K562 (cell line): Measurements from ENCODE around the gene PRKAR1B. TPM values are rescaled to one million over a fixed set of nuclear protein-coding genes. Genes with fewer than 3 reads are reported as not detected.

Source experiments
- ATAC-seq: fragments of 200-7000 bp; cut with Tn5 transposase; 3 replicates; pipeline ENCODE4 v1.9.1; 2020; ENCODE audit warnings: moderate library complexity
- BruUV-seq: library from RNA; stranded (reverse); fragments of 400-500 nt; replicated peaks from 2 replicates; lab custom pipeline; 2021; lab: Mats Ljungman, UMichigan
- CTCF ChIA-PET: fragments of 300-600 bp; formaldehyde crosslinking; extraction: SDS; loops from one replicate; lab custom pipeline; 2021; ENCODE audit warnings: low intra/inter-chr PET ratio; lab: Yijun Ruan, JAX
- POLR2A ChIA-PET: fragments of 300-600, 350-650 bp; sonication (Branson Sonifier 250); formaldehyde crosslinking; extraction: SDS; loops from one replicate; lab custom pipeline; 2021; ENCODE audit warnings: antibody characterized with exemption, inconsistent platforms; lab: Yijun Ruan, JAX
- DNase-seq, 4 experiments: peaks; one replicate each; pipeline versions ENCODE4 v3.0.0 to v3.0.0-alpha.2; 2011 to 2018; ENCODE audit warnings: low spot score in 3 of 4, mixed read lengths in 3 of 4; ENCODE audit errors: extremely low read depth in 1 of 4
- FAIRE-seq: peaks from 2 replicates; lab custom pipeline; 2011; peaks lifted over from hg19 to GRCh38; lab: Jason Lieb, UNC
- H2AFZ ChIP-seq: 2 replicates; pipeline ENCODE4 v1.6.0; 2011; ENCODE audit warnings: low read depth, low read length, control low read depth, inconsistent platforms
- H3K27ac ChIP-seq: fragments of 200-600 bp; 3 replicates; pipeline ENCODE4 v1.8.0; 2011; ENCODE audit warnings: low read depth, mild to moderate bottlenecking, control low read depth, inconsistent platforms, low read length, moderate library complexity, mixed read lengths; ENCODE audit errors: extremely low read depth
- H3K27me3 ChIP-seq, 2 experiments: fragments of 300-600 bp in 1 of 2; 2 replicates in 1 of 2; 3 replicates in 1 of 2; pipeline versions ENCODE4 v1.6.0 to v1.8.0; 2011; ENCODE audit warnings: inconsistent platforms in 2 of 2, low read length in 2 of 2, mild to moderate bottlenecking in 1 of 2, mixed read lengths in 1 of 2, moderate library complexity in 1 of 2; ENCODE audit not compliant: control insufficient read depth in 2 of 2, insufficient read depth in 2 of 2
- H3K36me3 ChIP-seq: fragments of 300-600 bp; 3 replicates; pipeline ENCODE4 v1.8.0; 2011; ENCODE audit warnings: mild to moderate bottlenecking, low read length, inconsistent platforms; ENCODE audit not compliant: control insufficient read depth, insufficient read depth
- H3K4me1 ChIP-seq, 2 experiments: fragments of 200-600 bp in 1 of 2; replicated peaks in 1 of 2; 2 replicates in 1 of 2; 3 replicates in 1 of 2; pipeline versions ENCODE4 v1.5.1 to v1.8.0; 2011; ENCODE audit warnings: inconsistent platforms in 2 of 2, low read length in 2 of 2, mild to moderate bottlenecking in 1 of 2, mixed read lengths in 1 of 2, moderate library complexity in 1 of 2; ENCODE audit not compliant: control insufficient read depth in 2 of 2, insufficient read depth in 2 of 2
- H3K4me2 ChIP-seq: 2 replicates; pipeline ENCODE4 v1.6.1; 2011; ENCODE audit warnings: low read length, control low read depth, inconsistent platforms, mixed read lengths; ENCODE audit not compliant: insufficient read depth
- H3K4me3 ChIP-seq: fragments of 200-600 bp; sonication (generic), shearing (Covaris generic); 2 replicates; pipeline ENCODE4 v1.5.1; 2016; ENCODE audit warnings: control low read depth, inconsistent platforms
- H3K79me2 ChIP-seq: fragments of 200-600 bp; 3 replicates; pipeline ENCODE4 v1.8.0; 2011; ENCODE audit warnings: low read length, inconsistent platforms; ENCODE audit not compliant: control insufficient read depth, insufficient read depth
- H3K9ac ChIP-seq, 2 experiments: 2 replicates each; pipeline versions ENCODE4 v1.6.0 to v1.6.1; 2011; ENCODE audit warnings: low read depth in 2 of 2, low read length in 2 of 2, control low read depth in 1 of 2, inconsistent platforms in 1 of 2, mild to moderate bottlenecking in 1 of 2, mixed read lengths in 1 of 2; ENCODE audit not compliant: insufficient read depth in 1 of 2
- H3K9me1 ChIP-seq: one replicate; pipeline ENCODE4 v1.6.0; 2011; ENCODE audit warnings: inconsistent platforms, mild to moderate bottlenecking, low read length, moderate library complexity; ENCODE audit not compliant: control insufficient read depth, insufficient read depth
- H3K9me3 ChIP-seq: replicated peaks from 2 replicates; pipeline ENCODE4 v1.5.1; 2011; ENCODE audit warnings: low read depth, low read length, inconsistent platforms; ENCODE audit not compliant: control insufficient read depth, insufficient read depth
- H4K20me1 ChIP-seq: replicated peaks from 2 replicates; pipeline ENCODE4 v1.6.1; 2011; ENCODE audit warnings: low read length, inconsistent platforms, mixed read lengths; ENCODE audit not compliant: control insufficient read depth, insufficient read depth
- ADNP ChIP-seq: fragments of 200-800 bp; sonication (Bioruptor generic); IDR thresholded peaks from 2 replicates; pipeline ENCODE4 v1.6.1; 2016; ENCODE audit warnings: missing genetic modification characterization, missing compliant biosample characterization
- BCOR ChIP-seq: fragments of 450-650 bp; IDR thresholded peaks from 2 replicates; pipeline ENCODE4 v1.6.1; 2016
- FOSL1 ChIP-seq: fragments of 200-800 bp; sonication (Bioruptor generic); conservative IDR thresholded peaks from 2 replicates; pipeline ENCODE4 v1.6.1; 2016; ENCODE audit warnings: missing genetic modification characterization, missing compliant biosample characterization
- KDM1A ChIP-seq, 2 experiments: fragments of 450-650 bp; IDR thresholded peaks; 2 replicates each; pipeline ENCODE4 v1.6.1; 2016; ENCODE audit warnings: mild to moderate bottlenecking in 2 of 2
- RBM25 ChIP-seq: fragments of 200-400 bp; formaldehyde crosslinking; IDR thresholded peaks from 2 replicates; pipeline ENCODE4 v1.6.1; 2018; ENCODE audit warnings: low read length, low read depth, moderate library complexity; ENCODE audit not compliant: severe bottlenecking
- ZNF134 ChIP-seq: fragments of 250-450 bp; sonication (Bioruptor Pico); conservative IDR thresholded peaks from 2 replicates; pipeline ENCODE4 v1.4.0; 2020
- ZNF24 ChIP-seq: fragments of 450-650 bp; IDR thresholded peaks from 2 replicates; pipeline ENCODE4 v1.6.1; 2016
- ZNF551 ChIP-seq: fragments of 250-450 bp; sonication (Bioruptor Pico); IDR thresholded peaks from 2 replicates; pipeline ENCODE4 v1.5.0; 2021; ENCODE audit warnings: mild to moderate bottlenecking, moderate library complexity
- WGBS: fragments of 100-300 bp; shearing (Covaris generic); methylation state at CpG from one replicate; pipeline ENCODE4 v1.1.6; 2016; ENCODE audit warnings: low coverage, mixed read lengths; ENCODE audit not compliant: insufficient coverage; ENCODE audit errors: missing lambda C conversion rate; 5-methylcytosine and 5-hydroxymethylcytosine counted together
- in situ Hi-C: fragments of 300-500 bp; cut with MboI; formaldehyde crosslinking; loops from 4 replicates; pipeline ENCODE4 v1.15.0; 2018; ENCODE audit warnings: inconsistent platforms, mixed read lengths
- intact Hi-C: fragments of 100-400 bp; cut with micrococcal nuclease; formaldehyde crosslinking; loops from 2 replicates; pipeline ENCODE4 v1.14.2; 2022
- polyA plus RNA-seq, 8 experiments: library from polyadenylated mRNA; depleted of rRNA in 4 of 8; stranded (reverse) in 5 of 8; unstranded in 3 of 8; fragments of >200 nt; fragmentation: Nextera tagmentation in 2 of 8; fragmentation: Illumina TruSeq in 1 of 8; extraction: Ambion mirVana in 2 of 8; extraction: Trizol in 1 of 8; gene quantifications; 2 replicates each; pipeline versions ENCODE4 v1.2.1 to v1.2.3, GENCODE V29; 2011 to 2014; ENCODE audit warnings: inconsistent platforms in 1 of 8, missing spikeins in 1 of 8
- total RNA-seq, 7 experiments: library from RNA; depleted of rRNA in 6 of 7; stranded (reverse); fragments of >200 nt in 6 of 7; fragmentation: Illumina TruSeq in 2 of 7; extraction: Trizol in 2 of 7; gene quantifications; 2 replicates each; pipeline versions ENCODE4 v1.2.1 to v1.2.3, GENCODE V29; 2011 to 2021; ENCODE audit warnings: low replicate concordance in 1 of 7

Gene PRKAR1B
- total and polyA plus RNA-seq, 9 of the 15 experiments (the other 6 are each of a cell fraction or from before 2014, with no cell fraction given): 0.99 to 30.5 (median 12.7) TPM

DNA sequence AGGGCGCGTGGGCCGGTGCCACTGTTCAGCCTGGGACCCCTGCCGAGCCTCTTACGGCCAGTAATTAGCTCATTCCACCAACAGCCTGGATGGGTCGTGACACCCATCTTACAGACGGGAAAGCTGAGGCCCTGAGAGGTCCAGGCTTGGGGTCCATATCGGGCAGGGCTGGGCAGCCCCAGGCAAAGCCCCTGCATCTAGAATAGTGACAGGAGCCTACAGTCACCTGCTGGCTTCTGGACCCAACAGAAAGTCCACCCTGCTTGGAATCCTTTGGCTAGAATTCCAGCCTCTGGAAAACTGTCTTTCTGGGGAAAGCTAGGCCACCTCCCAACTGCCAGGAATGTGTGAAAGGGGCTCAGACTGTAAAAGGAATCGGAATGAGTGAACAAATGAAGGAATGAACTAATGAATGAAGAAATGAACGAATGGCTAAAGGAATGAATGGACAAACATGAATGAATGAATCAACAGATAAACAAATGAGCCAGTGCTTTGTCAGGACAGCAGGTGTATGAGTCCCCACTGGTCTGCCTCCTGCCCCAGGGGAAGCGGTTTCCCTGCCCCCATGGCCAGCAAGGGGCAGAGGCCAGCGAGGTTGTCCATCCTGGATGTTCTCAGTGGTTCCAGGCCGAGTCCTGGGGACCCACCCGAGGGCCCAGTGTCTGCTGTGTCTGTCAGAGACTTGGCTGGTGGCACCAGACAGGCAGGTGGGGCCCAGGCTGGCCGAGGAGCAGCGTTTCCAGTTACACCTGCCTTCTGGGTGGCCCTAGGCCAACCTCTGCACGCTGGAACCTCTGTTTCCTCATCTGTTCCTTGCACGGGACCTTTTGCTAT is 183.4 kb downstream of the PRKAR1B start:
- H4K20me1 ChIP-seq: no peaks in the 10 kb centered on the region
- DNase-seq (no peak), ATAC-seq (no peak), FAIRE-seq (no peak)
- peaks cover 5 to 44% of the 10 kb centered on the region in 2 experiments; a peak in 4 of 5 replicates for H3K4me1 ChIP-seq
- peak overlapping the region in 1 of 2 experiments; percentile 52; a peak in 2 of 4 replicates for H3K9ac ChIP-seq
- 43% methylated on average over 13 of the region's 18 CpGs for WGBS
- CTCF ChIA-PET: no interaction called here
- no peaks in the 10 kb centered on the region for H3K36me3 ChIP-seq
- no TSS peak for BruUV-seq
- H3K9me3 ChIP-seq: no peaks in the 10 kb centered on the region
- no peaks in the 10 kb centered on the region for H3K79me2 ChIP-seq
- intact Hi-C loops: no loop called here
- H2AFZ ChIP-seq: no peak overlapping the region
- H3K9me1 ChIP-seq: no peaks in the 10 kb centered on the region
- no peak overlapping the region for H3K4me2 ChIP-seq
- no peaks in the 10 kb centered on the region for H3K27me3 ChIP-seq
- H3K27ac ChIP-seq: no peak overlapping the region
- no peak overlapping the region for H3K4me3 ChIP-seq
- in situ Hi-C loops: no loop called here
- TF ChIP-seq ZNF551 (CRISPR knock-in tag) (no peak), BCOR (peak; percentile 62; the same call in 1 of the 2 replicates), RBM25 (peak; percentile 59), ZNF24 (peak; percentile 96), ZNF134 (no peak), ADNP (tag) (peak; percentile 76; the same call in 1 of the 2 replicates), FOSL1 (peak; percentile 35; the same call in 1 of the 2 replicates), KDM1A (IDR thresholded peaks at IDR 0.05) (peak; percentile 66 to 76)
- POLR2A ChIA-PET: interaction anchor here (0.6 to 0.9 kb wide), 3 partner anchors 11 to 29 kb away, joined by 3 to 4 read pairs (median 4); no protein-coding TSS in a partner anchor
